Right lobe of liver (tissue), 6 donors: ENCODE results near the gene PLD5. TPM values are rescaled to one million over a fixed set of nuclear protein-coding genes. Genes with fewer than 3 reads are reported as not detected.

Experiments
- ATAC-seq, 4 donors: fragments of 200-7000 bp; cut with Tn5 transposase; one replicate each; pipeline ENCODE4 v1.9.1; 2020; ENCODE audit warnings: mild to moderate bottlenecking in 4 of 4, moderate library complexity in 4 of 4
- DNase-seq, 3 donors: peaks; one replicate each; pipeline ENCODE4 v3.0.0-alpha.2; 2020
- H3K27ac ChIP-seq, 3 donors: fragments of 200-600 bp; one replicate each; pipeline ENCODE4 v1.8.0; 2022
- H3K27me3 ChIP-seq, 2 donors: fragments of 200-600 bp; one replicate each; pipeline ENCODE4 v1.8.0; 2022
- H3K36me3 ChIP-seq, 4 donors: fragments of 200-600 bp; sonication (generic) in 1 of 4; one replicate each; pipeline versions ENCODE4 v1.5.1 to v1.8.0; 2017 to 2022; ENCODE audit warnings: control low read depth in 1 of 4
- H3K4me1 ChIP-seq, 4 donors: fragments of 200-600 bp; sonication (generic) in 1 of 4; one replicate each; pipeline versions ENCODE4 v1.5.1 to v1.8.0; 2017 to 2022; ENCODE audit warnings: control low read depth in 1 of 4
- H3K4me3 ChIP-seq, 3 donors: fragments of 200-600 bp; one replicate each; pipeline ENCODE4 v1.8.0; 2022
- H3K9me3 ChIP-seq, 4 donors: fragments of 200-600 bp; sonication (generic) in 1 of 4; one replicate each; pipeline versions ENCODE4 v1.5.1 to v1.8.0; 2017 to 2022; ENCODE audit warnings: control low read depth in 1 of 4
- CTCF ChIP-seq, 4 donors: fragments of 200-600 bp in 3 of 4; fragments of 450-650 bp in 1 of 4; IDR thresholded peaks; one replicate each; pipeline versions ENCODE4 v1.5.1 to v1.8.0; 2016 to 2022; ENCODE audit warnings: antibody characterized with exemption in 4 of 4, mild to moderate bottlenecking in 2 of 4
- POLR2A ChIP-seq: fragments of 450-650 bp; IDR thresholded peaks from one replicate; pipeline ENCODE4 v1.6.1; 2017; ENCODE audit warnings: antibody characterized with exemption, mild to moderate bottlenecking
- WGBS: methylation state at CpG from one replicate; pipeline ENCODE4 v1.1.6; 2018; ENCODE audit warnings: low coverage, low lambda C conversion rate; ENCODE audit not compliant: insufficient coverage; ENCODE audit errors: missing lambda C conversion rate; 5-methylcytosine and 5-hydroxymethylcytosine counted together
- intact Hi-C, 2 donors: fragments of 100-400 bp; cut with DNase I; formaldehyde crosslinking; loops; one replicate each; pipeline versions ENCODE4 v1.11.2 to v1.14.1; 2022
- total RNA-seq, 6 experiments: library from RNA; depleted of rRNA in 2 of 6; stranded (reverse); fragments of >200 nt in 2 of 6; fragmentation: NEBNext Ultra II Directional in 3 of 6; extraction: Animal tissue kit (Norgen Biotek cat#: 25700) in 3 of 6; gene quantifications; one replicate each; pipeline versions ENCODE4 v1.1.0 to v1.2.4, GENCODE V29; 2016 to 2023
- donor health status: DM: no; HTN: yes; CAD: no.
- donor health status: DM: no; HTN: no; CAD: no.
- donor health status: DM: no; HTN: no; CAD: no.
- donor health status: DM: no; HTN: yes; CAD: no.
- donor health status: DM: no; HTN: yes; CAD: no.

The PLD5 gene
- total RNA-seq, 6 experiments from 2014 or later = 0.07 to 0.26 (median 0.15) TPM; not detected in 3

- intact Hi-C loops = no loop called here
- ATAC-seq (no peak), DNase-seq (no peak)
- TF ChIP-seq POLR2A = no peak
- TF ChIP-seq CTCF (IDR thresholded peaks at IDR 0.05) = no peak
- H3K36me3 ChIP-seq = no peaks in the 10 kb centered on the region
- H3K27ac ChIP-seq = no peak overlapping the region
- no peaks in the 10 kb centered on the region for H3K9me3 ChIP-seq
- no peaks in the 10 kb centered on the region for H3K27me3 ChIP-seq
- no peak overlapping the region for H3K4me3 ChIP-seq
- H3K4me1 ChIP-seq = no peaks in the 10 kb centered on the region
- 70% methylated on average over 6 of the region's 6 CpGs for WGBS
Measured at GRCh38 chr1:242242983-242243382, 281.5 kb downstream of the PLD5 start.

GRCh38 chr1:242241936-242242335 lies 282.6 kb downstream of the PLD5 start:
- intact Hi-C loops = no loop called here

GRCh38 chr1:242240691-242241090 lies 283.8 kb downstream of the PLD5 start:
- Histone ChIP-seq H3K4me1 (no peaks in the 10 kb centered on the region), H3K27ac (no peak overlapping the region), H3K27me3 (no peaks in the 10 kb centered on the region), H3K4me3 (no peak overlapping the region), H3K36me3 (no peaks in the 10 kb centered on the region), H3K9me3 (no peaks in the 10 kb centered on the region)
- no peak for TF ChIP-seq POLR2A
- TF ChIP-seq CTCF (IDR thresholded peaks at IDR 0.05) = no peak
- no peak for DNase-seq
- ATAC-seq = no peak
- intact Hi-C loops = no loop called here
- 52% methylated on average over 6 of the region's 6 CpGs for WGBS

More at GRCh38 chr1:242241936-242242335, 282.6 kb downstream of the PLD5 start:
- TF ChIP-seq POLR2A = no peak
- TF ChIP-seq CTCF (IDR thresholded peaks at IDR 0.05) = no peak
- no peak overlapping the region for H3K4me3 ChIP-seq
- H3K36me3 ChIP-seq = no peaks in the 10 kb centered on the region
- no peaks in the 10 kb centered on the region for H3K27me3 ChIP-seq
- DNase-seq (no peak), ATAC-seq (no peak)
- no peaks in the 10 kb centered on the region for H3K4me1 ChIP-seq
- no peak overlapping the region for H3K27ac ChIP-seq
- no peaks in the 10 kb centered on the region for H3K9me3 ChIP-seq
- WGBS = 82% methylated on average over 4 of the region's 6 CpGs

- no peaks in the 10 kb centered on the region for H3K36me3 ChIP-seq
- H3K27me3 ChIP-seq = no peaks in the 10 kb centered on the region
- DNase-seq (no peak), ATAC-seq (peak in 3 of 4 donors; percentile 31 to 81 (median 37))
- H3K27ac ChIP-seq = no peak overlapping the region
- no peaks in the 10 kb centered on the region for H3K9me3 ChIP-seq
- H3K4me3 ChIP-seq = no peak overlapping the region
- intact Hi-C loops = no loop called here
- 43% methylated on average over 4 of the region's 4 CpGs for WGBS
- TF ChIP-seq POLR2A = no peak
- TF ChIP-seq CTCF (IDR thresholded peaks at IDR 0.05) = no peak
- H3K4me1 ChIP-seq = no peaks in the 10 kb centered on the region
Measured at GRCh38 chr1:242240077-242240476, 284.4 kb downstream of the PLD5 start.

- Histone ChIP-seq H3K4me3 (no peak overlapping the region), H3K9me3 (no peaks in the 10 kb centered on the region), H3K36me3 (no peaks in the 10 kb centered on the region), H3K27me3 (no peaks in the 10 kb centered on the region), H3K27ac (no peak overlapping the region), H3K4me1 (no peaks in the 10 kb centered on the region)
- DNase-seq (no peak), ATAC-seq (no peak)
- intact Hi-C loops = no loop called here
- 59% methylated on average over 7 of the region's 7 CpGs for WGBS
- TF ChIP-seq CTCF (IDR thresholded peaks at IDR 0.05) = no peak
- TF ChIP-seq POLR2A = no peak
Measured at GRCh38 chr1:242239398-242239797, 285.1 kb downstream of the PLD5 start.
